HFFc6 (cell line): Measurements from ENCODE around the gene PPIP5K1. TPM values are rescaled to one million over a fixed set of nuclear protein-coding genes. Genes with fewer than 3 reads are reported as not detected.

Source experiments
- DNase-seq: peaks from one replicate; pipeline ENCODE4 v3.0.0-alpha.2; 2018
- H3K27ac Mint-ChIP-seq: 2 replicates; pipeline ENCODE4 v1.8.0; 2020; ENCODE audit warnings: mild to moderate bottlenecking, mixed read lengths
- H3K27me3 Mint-ChIP-seq: 2 replicates; pipeline ENCODE4 v1.8.0; 2021; ENCODE audit warnings: mild to moderate bottlenecking, moderate library complexity, mixed read lengths; ENCODE audit not compliant: insufficient read depth
- H3K36me3 Mint-ChIP-seq: 2 replicates; pipeline ENCODE4 v1.8.0; 2021; ENCODE audit warnings: low read depth, mixed read lengths
- H3K4me1 Mint-ChIP-seq: 2 replicates; pipeline ENCODE4 v1.8.0; 2020; ENCODE audit warnings: low read depth, mixed read lengths
- H3K4me3 Mint-ChIP-seq: 2 replicates; pipeline ENCODE4 v1.8.0; 2020; ENCODE audit warnings: mild to moderate bottlenecking, moderate library complexity, mixed read lengths
- H3K9me3 Mint-ChIP-seq: 2 replicates; pipeline ENCODE4 v1.8.0; 2020; ENCODE audit warnings: mild to moderate bottlenecking, mixed read lengths
- CTCF ChIP-seq: fragments of 200-600 bp; sonication (generic); IDR thresholded peaks from 2 replicates; pipeline ENCODE4 v1.5.0; 2021; ENCODE audit warnings: antibody characterized with exemption, mild to moderate bottlenecking
- total RNA-seq, 6 experiments: library from RNA; stranded (reverse); fragmentation: NEBNext Ultra II Directional; extraction: Animal tissue kit (Norgen Biotek cat#: 25700); gene quantifications; 2 replicates in 1 of 6; 3 replicates in 5 of 6; pipeline ENCODE4 v1.2.3, GENCODE V29; 2021

The PPIP5K1 gene
- total RNA-seq, 6 experiments from 2014 or later, result 16.3 to 23.3 (median 20.1) TPM

GRCh38 chr15:43522247-43522646 is 67.8 kb downstream of the PPIP5K1 start:
- Mint-ChIP-seq H3K27ac (no peak overlapping the region), H3K9me3 (no peaks in the 10 kb centered on the region), H3K4me3 (no peak overlapping the region), H3K27me3 (no peaks in the 10 kb centered on the region; the same call in 1 of the 2 replicates), H3K4me1 (peaks cover 34% of the 10 kb centered on the region), H3K36me3 (peaks cover 49% of the 10 kb centered on the region)
- TF ChIP-seq CTCF, result no peak
- no peak for DNase-seq

- peaks cover 39% of the 10 kb centered on the region for H3K4me1 Mint-ChIP-seq
- no peak overlapping the region for H3K27ac Mint-ChIP-seq
- no peaks in the 10 kb centered on the region; the same call in 1 of the 2 replicates for H3K27me3 Mint-ChIP-seq
- no peak for DNase-seq
- H3K4me3 Mint-ChIP-seq, result no peak overlapping the region
- no peaks in the 10 kb centered on the region for H3K9me3 Mint-ChIP-seq
- H3K36me3 Mint-ChIP-seq, result peaks cover 47% of the 10 kb centered on the region
- TF ChIP-seq CTCF, result no peak
Observed at GRCh38 chr15:43521419-43521818, 68.6 kb downstream of the PPIP5K1 start.

- Mint-ChIP-seq H3K27me3 (no peaks in the 10 kb centered on the region; the same call in 1 of the 2 replicates), H3K4me1 (peaks cover 39% of the 10 kb centered on the region), H3K9me3 (no peaks in the 10 kb centered on the region), H3K36me3 (peaks cover 34% of the 10 kb centered on the region), H3K4me3 (peak overlapping the region; percentile 99; the same call in 1 of the 2 replicates), H3K27ac (no peak overlapping the region)
- DNase-seq, result no peak
- no peak for TF ChIP-seq CTCF
Observed at GRCh38 chr15:43520138-43520537, 69.9 kb downstream of the PPIP5K1 start.

GRCh38 chr15:43519196-43519595 is 70.8 kb downstream of the PPIP5K1 start:
- H3K9me3 Mint-ChIP-seq, result no peaks in the 10 kb centered on the region
- peaks cover 46% of the 10 kb centered on the region for H3K4me1 Mint-ChIP-seq
- H3K27ac Mint-ChIP-seq, result peak overlapping the region; percentile 27; the same call in 1 of the 2 replicates
- peak overlapping the region; percentile 99 for H3K4me3 Mint-ChIP-seq
- no peak for DNase-seq
- peaks cover 30% of the 10 kb centered on the region for H3K36me3 Mint-ChIP-seq
- TF ChIP-seq CTCF, result no peak
- peaks cover 2% of the 10 kb centered on the region for H3K27me3 Mint-ChIP-seq

GRCh38 chr15:43518197-43518761 is 71.7 kb downstream of the PPIP5K1 start:
- H3K9me3 Mint-ChIP-seq, result no peaks in the 10 kb centered on the region
- no peak for DNase-seq
- no peak for TF ChIP-seq CTCF
- H3K4me1 Mint-ChIP-seq, result peaks cover 56% of the 10 kb centered on the region
- peaks cover 28% of the 10 kb centered on the region for H3K36me3 Mint-ChIP-seq
- H3K27me3 Mint-ChIP-seq, result peaks cover 2% of the 10 kb centered on the region
- peak overlapping the region; percentile 99 for H3K4me3 Mint-ChIP-seq
- peak overlapping the region; percentile 90 for H3K27ac Mint-ChIP-seq
